Measurements from ENCODE around the gene TIGD2. TPM values are rescaled to one million over a fixed set of nuclear protein-coding genes. Genes with fewer than 3 reads are reported as not detected.
A peak's percentile ranks its signal among the peaks of the same experiment; 100 is the strongest.

Gene TIGD2
- polyA plus RNA-seq, 1 donor from 2014 or later, result 4.7 TPM

DNA sequence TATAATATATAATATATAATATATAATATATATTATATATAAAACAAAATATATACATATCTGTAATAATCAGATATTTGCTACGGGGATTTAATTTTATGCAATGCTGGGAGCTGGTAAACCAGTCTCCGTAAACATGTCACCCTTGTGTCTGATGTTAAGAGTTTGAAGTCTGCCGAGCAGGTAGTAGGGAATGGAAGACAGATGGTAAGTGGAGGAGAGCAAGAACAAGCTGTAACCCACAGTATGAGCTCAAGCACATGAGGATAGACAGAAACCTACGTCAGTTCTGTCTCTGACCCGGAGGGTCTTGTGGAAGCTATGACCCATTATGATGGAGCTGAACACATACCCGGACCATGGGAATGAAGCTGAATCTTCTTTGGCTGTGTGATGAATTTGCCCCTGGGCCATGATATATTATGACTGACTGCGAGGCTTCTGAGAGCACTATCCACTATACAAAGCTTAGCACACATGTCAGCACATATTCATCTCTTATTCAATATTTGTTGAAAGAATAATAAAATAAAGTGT, 46.2 kb downstream of the TIGD2 start:
- Histone ChIP-seq H3K9me2 (ENCODE audit: insufficient read depth, low read length) (no peaks in the 10 kb centered on the region), H3F3A (ENCODE audit: insufficient read depth, low read length, poor library complexity, severe bottlenecking) (no peaks in the 10 kb centered on the region), H3K9ac (ENCODE audit: low read length) (no peak overlapping the region), H3K36me3 (ENCODE audit: insufficient read depth, low read length) (no peaks in the 10 kb centered on the region), H3K27me3 (ENCODE audit: insufficient read depth, low read depth, low read length) (no peaks in the 10 kb centered on the region), H3K27ac (ENCODE audit: low read length) (no peak overlapping the region), H2AFZ (ENCODE audit: low read depth, low read length) (no peak overlapping the region), H4K20me1 (ENCODE audit: insufficient read depth) (no peaks in the 10 kb centered on the region), H3K79me2 (replicated peaks; ENCODE audit: insufficient read depth, low read length) (no peaks in the 10 kb centered on the region), H3K9me3 (ENCODE audit: low read length) (no peaks in the 10 kb centered on the region), H3K4me3 (ENCODE audit: low read length) (no peak overlapping the region), H3K4me2 (ENCODE audit: low read length) (no peak overlapping the region)
- TF ChIP-seq RAD21 (conservative IDR thresholded peaks at IDR 0.05) (no peak), MXI1 (conservative IDR thresholded peaks at IDR 0.05; ENCODE audit: poor library complexity, severe bottlenecking) (no peak), TAF1 (IDR thresholded peaks at IDR 0.05; ENCODE audit: low read depth) (no peak), SMC3 (conservative IDR thresholded peaks at IDR 0.05; ENCODE audit: poor library complexity) (no peak), POLR2AphosphoS5 (IDR thresholded peaks at IDR 0.05) (no peak)
- TF ChIP-seq, protein P1, sequence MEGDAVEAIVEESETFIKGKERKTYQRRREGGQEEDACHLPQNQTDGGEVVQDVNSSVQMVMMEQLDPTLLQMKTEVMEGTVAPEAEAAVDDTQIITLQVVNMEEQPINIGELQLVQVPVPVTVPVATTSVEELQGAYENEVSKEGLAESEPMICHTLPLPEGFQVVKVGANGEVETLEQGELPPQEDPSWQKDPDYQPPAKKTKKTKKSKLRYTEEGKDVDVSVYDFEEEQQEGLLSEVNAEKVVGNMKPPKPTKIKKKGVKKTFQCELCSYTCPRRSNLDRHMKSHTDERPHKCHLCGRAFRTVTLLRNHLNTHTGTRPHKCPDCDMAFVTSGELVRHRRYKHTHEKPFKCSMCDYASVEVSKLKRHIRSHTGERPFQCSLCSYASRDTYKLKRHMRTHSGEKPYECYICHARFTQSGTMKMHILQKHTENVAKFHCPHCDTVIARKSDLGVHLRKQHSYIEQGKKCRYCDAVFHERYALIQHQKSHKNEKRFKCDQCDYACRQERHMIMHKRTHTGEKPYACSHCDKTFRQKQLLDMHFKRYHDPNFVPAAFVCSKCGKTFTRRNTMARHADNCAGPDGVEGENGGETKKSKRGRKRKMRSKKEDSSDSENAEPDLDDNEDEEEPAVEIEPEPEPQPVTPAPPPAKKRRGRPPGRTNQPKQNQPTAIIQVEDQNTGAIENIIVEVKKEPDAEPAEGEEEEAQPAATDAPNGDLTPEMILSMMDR (IDR thresholded peaks at IDR 0.05; ENCODE audit: poor library complexity, severe bottlenecking), result no peak
- TF ChIP-seq, protein P2, sequence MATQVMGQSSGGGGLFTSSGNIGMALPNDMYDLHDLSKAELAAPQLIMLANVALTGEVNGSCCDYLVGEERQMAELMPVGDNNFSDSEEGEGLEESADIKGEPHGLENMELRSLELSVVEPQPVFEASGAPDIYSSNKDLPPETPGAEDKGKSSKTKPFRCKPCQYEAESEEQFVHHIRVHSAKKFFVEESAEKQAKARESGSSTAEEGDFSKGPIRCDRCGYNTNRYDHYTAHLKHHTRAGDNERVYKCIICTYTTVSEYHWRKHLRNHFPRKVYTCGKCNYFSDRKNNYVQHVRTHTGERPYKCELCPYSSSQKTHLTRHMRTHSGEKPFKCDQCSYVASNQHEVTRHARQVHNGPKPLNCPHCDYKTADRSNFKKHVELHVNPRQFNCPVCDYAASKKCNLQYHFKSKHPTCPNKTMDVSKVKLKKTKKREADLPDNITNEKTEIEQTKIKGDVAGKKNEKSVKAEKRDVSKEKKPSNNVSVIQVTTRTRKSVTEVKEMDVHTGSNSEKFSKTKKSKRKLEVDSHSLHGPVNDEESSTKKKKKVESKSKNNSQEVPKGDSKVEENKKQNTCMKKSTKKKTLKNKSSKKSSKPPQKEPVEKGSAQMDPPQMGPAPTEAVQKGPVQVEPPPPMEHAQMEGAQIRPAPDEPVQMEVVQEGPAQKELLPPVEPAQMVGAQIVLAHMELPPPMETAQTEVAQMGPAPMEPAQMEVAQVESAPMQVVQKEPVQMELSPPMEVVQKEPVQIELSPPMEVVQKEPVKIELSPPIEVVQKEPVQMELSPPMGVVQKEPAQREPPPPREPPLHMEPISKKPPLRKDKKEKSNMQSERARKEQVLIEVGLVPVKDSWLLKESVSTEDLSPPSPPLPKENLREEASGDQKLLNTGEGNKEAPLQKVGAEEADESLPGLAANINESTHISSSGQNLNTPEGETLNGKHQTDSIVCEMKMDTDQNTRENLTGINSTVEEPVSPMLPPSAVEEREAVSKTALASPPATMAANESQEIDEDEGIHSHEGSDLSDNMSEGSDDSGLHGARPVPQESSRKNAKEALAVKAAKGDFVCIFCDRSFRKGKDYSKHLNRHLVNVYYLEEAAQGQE (IDR thresholded peaks at IDR 0.05; ENCODE audit: borderline replicate concordance), result no peak

DNA sequence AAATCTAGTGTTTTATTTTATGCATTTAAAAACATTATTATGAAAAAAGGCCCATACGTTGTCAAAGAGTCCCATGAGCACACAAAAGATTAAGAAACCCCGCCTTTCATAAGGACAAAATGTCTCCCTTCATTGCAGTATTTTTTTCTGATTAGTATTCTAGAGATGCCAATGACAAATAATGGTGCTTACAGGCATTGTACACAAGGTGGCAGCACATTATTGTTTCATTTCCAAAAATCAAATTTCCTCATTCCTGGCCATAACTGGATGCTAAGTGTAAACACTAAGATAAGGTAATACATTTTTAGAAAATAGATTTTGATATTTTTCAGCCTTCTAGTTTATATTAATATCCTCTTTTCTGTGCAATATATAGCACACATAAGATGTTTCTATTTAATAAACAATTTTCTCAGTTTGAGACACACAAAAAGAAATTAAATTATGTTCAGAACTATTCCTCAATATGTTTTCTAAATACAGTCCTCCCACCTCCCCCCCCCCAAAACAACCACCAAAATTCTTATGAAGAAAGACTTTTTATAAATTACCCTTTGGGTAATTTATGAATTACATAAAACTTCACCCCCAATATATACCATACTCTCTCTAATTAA, 47.7 kb downstream of the TIGD2 start:
- no peaks in the 10 kb centered on the region for H3K36me3 ChIP-seq (ENCODE audit: insufficient read depth, low read length)
- H3K4me3 ChIP-seq (ENCODE audit: low read length), result no peak overlapping the region

More for the DNA sequence above, 47.7 kb downstream of the TIGD2 start:
- Histone ChIP-seq H3K79me2 (replicated peaks; ENCODE audit: insufficient read depth, low read length) (no peaks in the 10 kb centered on the region), H2AFZ (ENCODE audit: low read depth, low read length) (peak overlapping the region; percentile 11), H4K20me1 (ENCODE audit: insufficient read depth) (no peaks in the 10 kb centered on the region), H3K9me2 (ENCODE audit: insufficient read depth, low read length) (no peaks in the 10 kb centered on the region), H3K4me2 (ENCODE audit: low read length) (no peak overlapping the region), H3K9ac (ENCODE audit: low read length) (no peak overlapping the region), H3K27ac (ENCODE audit: low read length) (no peak overlapping the region), H3K9me3 (ENCODE audit: low read length) (no peaks in the 10 kb centered on the region), H3F3A (ENCODE audit: insufficient read depth, low read length, poor library complexity, severe bottlenecking) (no peaks in the 10 kb centered on the region), H3K27me3 (ENCODE audit: insufficient read depth, low read depth, low read length) (no peaks in the 10 kb centered on the region)
- TF ChIP-seq POLR2AphosphoS5 (IDR thresholded peaks at IDR 0.05) (no peak), SMC3 (conservative IDR thresholded peaks at IDR 0.05; ENCODE audit: poor library complexity) (peak; percentile 87), EZH2 (IDR thresholded peaks at IDR 0.05; ENCODE audit: borderline replicate concordance, insufficient read depth, low read length, poor library complexity, severe bottlenecking) (no peak), RAD21 (conservative IDR thresholded peaks at IDR 0.05) (peak; percentile 86), EP300 (conservative IDR thresholded peaks at IDR 0.05; ENCODE audit: poor library complexity, severe bottlenecking) (no peak), MXI1 (conservative IDR thresholded peaks at IDR 0.05; ENCODE audit: poor library complexity, severe bottlenecking) (no peak), TAF1 (IDR thresholded peaks at IDR 0.05; ENCODE audit: low read depth) (no peak)
- TF ChIP-seq, protein P1 (IDR thresholded peaks at IDR 0.05; ENCODE audit: poor library complexity, severe bottlenecking), result peak; percentile 88
- TF ChIP-seq, protein P2 (IDR thresholded peaks at IDR 0.05; ENCODE audit: borderline replicate concordance), result no peak
